Dedifferentiated amniotic fluid mesenchymal stem cell (primary cell): ENCODE measurements around the gene RGS8.

Source experiments
- DNase-seq: peaks from one replicate; pipeline ENCODE4 v3.0.0-alpha.2; 2016; ENCODE audit errors: extremely low spot score

The RGS8 gene

GRCh38 chr1:182684116-182684828 is at the start of gene RGS8:
TSS of gene RGS8 (minus strand) at chr1:182684587. CDS start at chr1:182669649, 14,938 bp downstream.
- no peak for DNase-seq

- no peak for DNase-seq
These were observed 47.6 kb upstream of the RGS8 start for GRCh38 chr1:182731852-182732575.

- DNase-seq, result no peak
These were observed 42.5 kb upstream of the RGS8 start for GRCh38 chr1:182726912-182727311.

GRCh38 chr1:182725259-182726255 is 41.2 kb upstream of the RGS8 start:
- DNase-seq, result no peak

GRCh38 chr1:182724215-182724614 is 39.8 kb upstream of the RGS8 start:
- DNase-seq, result no peak

GRCh38 chr1:182723200-182723599 is 38.8 kb upstream of the RGS8 start:
- DNase-seq, result no peak

GRCh38 chr1:182721525-182721924 is 37.1 kb upstream of the RGS8 start:
- no peak for DNase-seq

GRCh38 chr1:182720463-182720862 is 36.1 kb upstream of the RGS8 start:
- no peak for DNase-seq

- DNase-seq, result no peak
These were observed 35.2 kb upstream of the RGS8 start for GRCh38 chr1:182719553-182719952.

- DNase-seq, result no peak
These were observed 33.9 kb upstream of the RGS8 start for GRCh38 chr1:182718311-182718710.

GRCh38 chr1:182716740-182717720 is 32.6 kb upstream of the RGS8 start:
- no peak for DNase-seq

- DNase-seq, result no peak
These were observed 31.1 kb upstream of the RGS8 start for GRCh38 chr1:182715531-182715930.

GRCh38 chr1:182714546-182714945 is 30.2 kb upstream of the RGS8 start:
- DNase-seq, result no peak

GRCh38 chr1:182713939-182714338 is 29.6 kb upstream of the RGS8 start:
- no peak for DNase-seq

GRCh38 chr1:182713492-182713891 is 29.1 kb upstream of the RGS8 start:
- no peak for DNase-seq

GRCh38 chr1:182709855-182710254 is 25.5 kb upstream of the RGS8 start:
- no peak for DNase-seq

- DNase-seq, result no peak
These were observed 24.9 kb upstream of the RGS8 start for GRCh38 chr1:182709225-182709764.

GRCh38 chr1:182707122-182707521 is 22.7 kb upstream of the RGS8 start:
- no peak for DNase-seq

GRCh38 chr1:182704677-182705076 is 20.3 kb upstream of the RGS8 start:
- no peak for DNase-seq

GRCh38 chr1:182703539-182703938 is 19.2 kb upstream of the RGS8 start:
- DNase-seq, result no peak
